HG02642 (cell line): ENCODE results near the gene FOXN3.
"Not testable (repeated sequence)": the region's sequence is repeated elsewhere in the genome, so short reads cannot be mapped to it uniquely, and the experiment has no call there.

ENCODE experiments used
- ATAC-seq: cut with Tn5 transposase; IDR thresholded peaks from one replicate; pipeline ENCODE4 v1.9.1; 2021; ENCODE audit warnings: mild to moderate bottlenecking; ENCODE audit not compliant: unreplicated experiment, poor library complexity

FOXN3 gene

GRCh38 chr14:89214221-89214965, 202.6 kb downstream of the FOXN3 start:
- no peak for ATAC-seq

- ATAC-seq: no peak
Measured at GRCh38 chr14:89212386-89213235, 204.4 kb downstream of the FOXN3 start.

DNA sequence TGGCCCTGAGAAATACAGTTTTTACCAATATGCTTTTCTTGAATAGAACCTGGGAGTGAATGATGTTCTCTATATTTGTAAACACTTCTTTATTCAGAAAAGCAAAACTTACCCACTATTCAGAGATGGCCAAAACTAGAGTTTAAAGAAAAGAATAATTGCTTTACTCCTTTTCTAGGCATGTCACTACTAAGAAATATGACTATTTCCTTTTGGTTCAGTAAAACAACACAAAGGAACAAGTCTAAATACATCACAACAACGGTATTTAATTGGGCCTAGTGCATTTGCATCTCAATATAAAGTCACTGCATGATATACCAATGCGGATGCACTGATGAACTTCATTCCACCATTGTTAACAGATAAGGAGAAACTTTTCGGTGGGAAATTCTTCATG, 207.5 kb downstream of the FOXN3 start:
- no peak for ATAC-seq

DNA sequence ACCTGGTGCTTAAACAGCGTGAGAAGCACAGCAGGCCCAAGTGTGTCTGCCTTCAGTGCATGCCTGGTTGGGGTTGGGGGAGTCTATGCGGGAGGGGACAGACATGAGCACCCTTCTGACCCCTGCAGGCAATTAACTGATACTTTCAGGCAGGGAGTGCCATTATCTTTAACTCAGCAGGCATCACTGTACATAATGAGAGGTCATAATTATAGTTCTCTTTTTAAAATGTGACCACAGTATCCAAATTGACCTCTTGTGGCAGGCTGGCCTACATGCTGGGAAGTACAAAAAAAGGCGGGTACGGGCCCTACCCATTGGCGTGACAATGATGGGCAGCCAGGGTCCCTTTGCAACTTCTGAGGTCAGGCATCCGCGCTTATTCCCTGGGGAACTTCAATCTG, 209.1 kb downstream of the FOXN3 start:
- ATAC-seq: no peak

DNA sequence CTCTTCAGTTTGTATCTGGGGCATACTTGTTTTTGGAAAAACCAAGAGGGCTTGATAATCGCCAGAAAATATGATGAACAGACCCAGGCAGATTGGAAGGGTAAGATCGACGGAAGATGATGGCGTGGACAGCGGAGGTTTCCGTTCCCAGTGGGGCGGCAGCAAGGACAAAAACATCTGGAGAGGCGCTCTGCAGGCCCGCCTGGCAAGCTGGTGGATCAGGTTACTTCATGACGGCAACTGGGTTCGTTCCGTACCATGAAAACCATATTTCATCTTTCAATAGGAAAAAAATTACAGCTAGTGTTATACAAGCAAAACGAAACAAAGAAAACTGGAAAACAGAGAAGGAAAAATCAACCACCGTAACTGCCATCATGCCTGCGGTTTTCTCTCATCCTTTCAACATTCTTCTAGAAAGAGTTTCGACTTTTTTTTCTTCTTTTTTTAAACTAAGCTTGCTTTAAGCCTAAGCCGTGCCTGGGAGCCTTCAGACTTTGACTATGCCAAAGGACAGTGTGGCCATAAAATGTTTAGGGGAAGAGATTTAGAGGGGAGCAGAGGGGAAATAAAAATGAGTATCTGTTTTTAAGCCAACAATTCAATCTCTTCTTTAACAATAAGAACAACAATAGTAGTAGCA, 210.5 kb downstream of the FOXN3 start:
- no peak for ATAC-seq

GRCh38 chr14:89205137-89205740, 211.8 kb downstream of the FOXN3 start:
- no peak for ATAC-seq

DNA sequence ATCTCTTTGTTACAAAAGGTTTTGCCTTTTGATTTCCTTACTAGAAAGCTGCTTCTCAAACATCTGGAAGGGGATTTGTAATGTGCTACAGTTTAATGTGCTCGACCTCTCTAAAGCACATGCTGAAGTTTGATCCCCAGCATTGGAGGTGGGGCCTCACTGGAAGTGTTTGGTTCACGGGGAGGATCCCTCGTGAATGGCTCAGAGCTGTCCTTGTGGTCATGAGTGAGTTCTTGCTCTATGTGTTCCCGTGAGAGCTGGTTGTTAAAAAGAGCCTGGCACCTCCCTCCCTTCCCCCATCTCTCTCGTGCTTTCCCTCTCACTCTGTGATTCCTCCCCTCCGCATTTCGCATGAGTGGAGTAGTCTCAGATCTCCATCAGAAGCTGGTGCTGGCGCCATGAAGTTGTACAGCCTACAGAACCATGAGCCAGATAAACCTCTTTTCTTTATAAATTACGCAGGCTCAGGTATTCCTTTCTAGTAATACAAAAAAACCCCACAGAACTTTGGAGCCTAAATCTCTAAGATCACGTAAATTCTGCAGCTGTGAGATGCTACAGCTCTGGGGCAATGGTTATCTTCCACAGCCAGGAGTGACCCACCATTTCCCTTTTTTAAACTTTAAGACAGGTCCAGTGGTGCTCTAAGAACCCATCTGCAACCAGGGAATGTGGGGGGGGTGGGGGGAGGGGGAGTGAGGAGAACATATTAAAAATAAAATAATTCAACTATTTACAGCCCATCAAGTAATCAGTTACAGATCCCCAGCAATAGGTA, 214.4 kb downstream of the FOXN3 start:
- ATAC-seq: no peak

DNA sequence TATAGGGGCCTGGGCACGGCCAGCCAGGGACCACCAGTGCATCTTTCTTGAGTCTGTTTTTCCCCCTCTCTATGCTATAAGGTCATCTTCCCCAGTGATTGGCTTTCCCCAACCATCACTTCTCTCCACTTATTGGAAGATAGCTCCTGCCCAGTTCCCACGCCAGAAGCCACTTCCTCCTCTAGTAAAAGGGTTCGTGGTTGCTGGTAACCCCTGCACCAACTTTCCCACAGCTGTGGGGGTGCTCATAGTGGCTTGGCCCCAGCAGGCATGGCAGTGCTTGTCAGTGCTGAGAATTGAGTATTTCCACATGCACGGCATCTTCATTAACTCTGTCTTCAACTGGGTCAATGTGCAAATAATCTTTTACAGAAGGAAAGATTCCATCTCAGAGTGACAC, 215.4 kb downstream of the FOXN3 start:
- no peak for ATAC-seq

DNA sequence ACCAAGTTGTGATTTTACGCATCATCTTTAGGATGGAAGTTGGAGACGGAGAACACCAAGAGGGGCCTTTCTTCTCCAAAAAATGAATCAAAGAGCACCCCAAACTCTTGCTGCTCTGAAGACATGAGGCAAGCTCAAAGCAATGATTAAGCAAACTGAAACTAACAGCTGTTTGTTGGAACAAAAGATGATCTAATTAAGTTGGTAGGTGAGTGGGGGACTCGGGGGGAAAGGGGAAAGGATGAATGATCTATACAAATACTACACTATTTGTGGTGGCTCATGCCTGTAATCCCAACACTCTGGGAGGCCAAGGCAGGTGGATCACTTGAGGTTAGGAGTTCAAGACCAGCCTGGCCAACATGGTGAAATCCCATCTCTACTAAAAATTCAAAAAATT, 217.7 kb downstream of the FOXN3 start:
- ATAC-seq: not testable (repeated sequence)

DNA sequence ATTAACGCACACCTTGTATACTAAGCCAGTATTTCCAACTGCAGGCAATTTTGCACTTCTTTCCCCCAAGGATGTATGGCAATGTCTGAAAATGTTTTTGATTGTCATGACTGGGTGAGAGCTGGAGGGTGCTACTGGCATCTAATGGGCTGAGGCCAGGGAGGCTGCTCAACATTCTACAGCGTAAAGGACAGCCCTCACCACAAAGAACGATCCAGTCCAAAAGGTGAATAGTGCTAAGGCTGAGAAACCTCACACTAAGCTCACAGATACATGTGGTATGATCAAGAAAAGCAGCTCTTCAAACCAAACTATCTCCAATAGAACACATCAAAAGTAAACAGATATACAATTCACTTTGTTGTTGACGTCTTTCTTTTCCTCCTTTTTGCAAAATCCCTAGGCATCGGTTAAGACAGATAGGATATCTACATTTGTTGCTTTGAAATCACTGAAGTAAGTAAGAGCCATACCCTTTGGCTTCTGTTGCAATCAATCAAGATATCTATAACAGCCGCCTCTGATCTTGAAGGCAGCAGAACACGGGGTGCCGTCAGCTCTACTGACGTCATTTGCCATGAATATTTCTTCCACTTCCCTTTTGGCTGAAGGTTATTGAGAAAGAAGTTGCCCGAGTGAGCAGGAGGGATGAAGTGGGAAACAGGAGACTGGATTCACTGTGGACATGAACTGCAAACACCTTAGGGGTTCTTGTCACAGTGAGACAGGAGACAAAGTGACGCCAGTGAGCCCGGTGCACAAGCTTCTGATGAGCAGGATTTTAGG, 218.3 kb downstream of the FOXN3 start:
- ATAC-seq: no peak

- no peak for ATAC-seq
Measured at GRCh38 chr14:89197623-89198022, 219.4 kb downstream of the FOXN3 start.

DNA sequence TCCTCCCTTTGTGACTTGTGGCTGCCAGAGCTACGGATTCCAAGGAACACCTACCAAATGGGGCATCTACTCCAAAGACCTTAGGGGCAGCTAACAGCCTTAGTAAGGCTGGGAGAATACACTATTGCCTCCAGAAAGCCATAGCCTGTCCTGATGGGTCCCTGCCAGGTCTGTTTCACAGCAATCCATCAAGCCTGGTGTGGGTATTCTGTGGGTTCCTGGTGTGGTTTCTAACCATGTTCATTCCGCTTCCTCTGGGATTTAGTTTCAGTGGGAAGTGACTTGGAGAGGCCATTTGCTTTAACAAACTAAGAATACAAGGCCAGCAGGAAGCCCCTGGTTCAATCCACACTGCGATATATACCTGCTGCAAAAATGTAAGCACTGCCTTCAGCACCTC, 220.5 kb downstream of the FOXN3 start:
- no peak for ATAC-seq

DNA sequence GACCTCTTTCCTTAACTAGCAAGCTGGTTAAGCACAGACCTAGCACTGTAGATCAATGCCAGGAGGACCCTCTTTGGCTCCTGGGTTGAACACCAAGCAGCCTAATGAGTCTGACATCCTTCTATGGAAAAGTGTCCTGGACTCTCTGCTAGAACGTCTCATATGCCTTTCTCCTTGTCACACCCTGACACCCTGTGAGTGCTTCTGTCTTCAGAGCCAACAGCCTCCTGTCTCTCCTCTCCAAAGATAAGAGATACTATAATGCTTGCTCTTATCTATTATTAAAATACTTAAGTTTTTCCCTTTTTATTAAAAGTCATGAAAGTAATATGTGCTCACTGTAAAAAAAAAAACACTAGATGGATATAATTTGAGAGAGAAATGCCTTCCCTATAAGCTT, 222.7 kb downstream of the FOXN3 start:
- no peak for ATAC-seq

DNA sequence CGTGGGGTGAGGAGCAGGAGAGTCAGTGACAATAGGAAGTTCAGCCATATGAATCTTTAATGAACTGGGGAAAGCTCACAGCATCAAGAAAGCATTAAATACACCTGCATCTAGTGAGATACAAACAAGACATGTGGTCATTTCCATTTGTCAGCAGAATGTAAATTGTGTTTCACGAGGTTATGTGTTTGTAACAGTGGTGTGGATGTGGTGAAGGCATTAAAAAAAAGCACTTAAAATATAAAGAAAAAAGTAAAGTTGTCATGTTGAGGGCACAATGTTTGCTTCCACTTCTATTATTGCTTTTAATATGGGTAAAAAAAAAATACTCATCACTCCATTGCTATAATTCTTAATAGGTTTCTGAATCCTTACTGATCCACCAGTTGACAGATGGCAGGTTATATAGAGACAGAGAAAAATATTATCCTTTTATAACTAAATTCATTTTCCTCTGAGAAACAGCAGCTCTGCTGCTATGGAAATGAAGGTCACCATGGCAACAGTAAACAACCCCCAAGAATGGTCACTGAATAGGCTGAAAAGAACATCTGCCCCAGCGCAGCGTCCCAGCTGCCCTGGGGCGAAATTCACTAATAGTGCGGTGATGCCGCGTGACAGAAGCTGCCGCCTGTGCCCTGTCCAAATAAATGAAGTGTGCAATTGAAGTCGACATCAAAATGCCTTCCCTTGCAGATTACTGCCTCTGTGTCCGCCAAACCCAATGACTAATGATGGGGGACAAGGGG, 226.1 kb downstream of the FOXN3 start:
- ATAC-seq: no peak

- no peak for ATAC-seq
Measured at GRCh38 chr14:89188492-89188891, 228.5 kb downstream of the FOXN3 start.

DNA sequence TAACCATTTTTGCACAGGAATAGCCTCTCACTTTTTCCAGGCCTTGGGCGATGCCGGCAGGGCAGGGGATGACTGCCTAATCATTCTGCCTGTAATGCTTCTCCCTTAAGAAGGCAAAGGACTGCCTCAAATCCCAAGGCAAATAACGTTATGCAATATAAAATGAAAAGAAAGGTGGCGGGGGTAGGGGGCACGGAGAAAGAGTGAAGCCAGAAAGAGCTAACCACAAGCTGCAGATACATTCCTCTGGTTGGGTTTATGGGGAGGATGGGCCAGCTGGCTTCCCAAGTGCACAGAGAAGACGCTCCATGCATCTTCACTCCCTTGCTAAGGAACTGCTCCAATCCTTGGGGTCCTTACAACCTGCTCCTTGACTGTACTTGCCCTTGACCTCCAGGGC, 229.5 kb downstream of the FOXN3 start:
- ATAC-seq: no peak

DNA sequence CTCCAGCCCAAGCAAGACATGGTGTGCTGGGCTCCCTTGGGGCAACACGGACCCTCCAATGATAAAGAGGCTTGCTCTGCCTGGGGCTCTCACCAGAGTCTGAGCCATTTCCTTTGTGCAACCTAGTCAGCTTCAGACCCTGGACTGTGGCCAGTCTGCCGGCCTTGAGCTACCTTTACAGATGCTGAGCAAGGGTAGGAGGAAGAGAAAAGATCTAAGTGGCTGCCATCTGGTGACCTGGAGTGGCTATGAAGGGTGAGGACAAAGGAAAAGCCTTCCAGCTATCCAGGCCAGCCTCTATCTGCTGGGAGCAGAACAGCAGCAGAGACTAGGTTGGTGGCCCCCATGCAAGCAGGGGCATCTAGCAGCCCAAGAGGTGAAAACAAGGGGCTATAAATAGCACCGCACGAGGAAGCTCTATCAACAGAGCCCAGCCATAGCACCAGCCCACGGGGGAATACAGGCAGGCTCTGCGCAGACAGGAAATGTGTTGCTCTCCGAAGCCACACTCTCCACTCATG, 230.1 kb downstream of the FOXN3 start:
- ATAC-seq: peak; percentile 66
